CD4-positive, alpha-beta T cell (primary cell): ENCODE data around the gene KDM2A. TPM values are rescaled to one million over a fixed set of nuclear protein-coding genes. Genes with fewer than 3 reads are reported as not detected.
"Not testable (repeated sequence)": the region's sequence is repeated elsewhere in the genome, so short reads cannot be mapped to it uniquely, and the experiment has no call there.

ENCODE experiments used
- ATAC-seq: fragments of 200-7000 bp; cut with Tn5 transposase; one replicate; pipeline ENCODE4 v1.10.0; 2022; ENCODE audit warnings: mild to moderate bottlenecking; ENCODE audit not compliant: poor library complexity
- CTCF ChIA-PET: fragments of 350-600 bp; sonication (Branson Sonifier 250); formaldehyde crosslinking; loops from one replicate; lab custom pipeline; 2021; ENCODE audit warnings: antibody characterized with exemption, inconsistent platforms; lab: Charles Lee
- POLR2A ChIA-PET: fragments of 350-600 bp; sonication (Branson Sonifier 250); formaldehyde crosslinking; loops from one replicate; lab custom pipeline; 2021; ENCODE audit warnings: antibody characterized with exemption, inconsistent platforms; lab: Charles Lee
- DNase-seq, 14 experiments: peaks; one replicate each; pipeline ENCODE4 v3.0.0-alpha.2; 2013 to 2020; ENCODE audit warnings: mixed read lengths in 2 of 14
- H3K27ac ChIP-seq, 2 donors: one replicate each; pipeline versions ENCODE4 v1.5.1 to v1.7.0; 2013; ENCODE audit warnings: low read length in 2 of 2, low read depth in 1 of 2, mild to moderate bottlenecking in 1 of 2
- H3K27me3 ChIP-seq, 2 experiments: 1 replicate in 1 of 2; 2 replicates in 1 of 2; pipeline versions ENCODE4 v1.6.1 to v1.7.0; 2013; ENCODE audit warnings: low read length in 2 of 2, control low read depth in 1 of 2, mild to moderate bottlenecking in 1 of 2, moderate library complexity in 1 of 2; ENCODE audit not compliant: insufficient read depth in 2 of 2, control insufficient read depth in 1 of 2
- H3K36me3 ChIP-seq: one replicate; pipeline ENCODE4 v1.6.1; 2013; ENCODE audit warnings: low read length, control low read depth; ENCODE audit not compliant: insufficient read depth
- H3K4me1 ChIP-seq: one replicate; pipeline ENCODE4 v1.6.1; 2013; ENCODE audit warnings: low read length, control low read depth; ENCODE audit not compliant: insufficient read depth
- H3K4me3 ChIP-seq: one replicate; pipeline ENCODE4 v1.5.1; 2013; ENCODE audit warnings: mild to moderate bottlenecking, low read length, moderate library complexity
- H3K9me3 ChIP-seq, 2 experiments: 1 replicate in 1 of 2; 2 replicates in 1 of 2; pipeline versions ENCODE4 v1.6.1 to v1.7.0; 2013; ENCODE audit warnings: low read length in 2 of 2, mild to moderate bottlenecking in 2 of 2, control low read depth in 1 of 2, moderate library complexity in 1 of 2; ENCODE audit not compliant: control insufficient read depth in 1 of 2, insufficient read depth in 1 of 2
- H3K27ac Mint-ChIP-seq: one replicate; pipeline ENCODE4 v1.8.0; 2020; ENCODE audit warnings: mixed read lengths
- H3K27me3 Mint-ChIP-seq: one replicate; pipeline ENCODE4 v1.8.0; 2021; ENCODE audit warnings: mixed read lengths
- H3K36me3 Mint-ChIP-seq: one replicate; pipeline ENCODE4 v1.8.0; 2021; ENCODE audit warnings: low read depth, mixed read lengths
- H3K4me1 Mint-ChIP-seq: one replicate; pipeline ENCODE4 v1.8.0; 2021; ENCODE audit warnings: low read depth, mixed read lengths
- H3K4me3 Mint-ChIP-seq: one replicate; pipeline ENCODE4 v1.8.0; 2020; ENCODE audit warnings: mild to moderate bottlenecking, mixed read lengths
- H3K9me3 Mint-ChIP-seq: one replicate; pipeline ENCODE4 v1.8.0; 2020; ENCODE audit warnings: mixed read lengths
- intact Hi-C, 2 experiments: fragments of 100-400 bp; cut with DNase I in 1 of 2; cut with micrococcal nuclease in 1 of 2; formaldehyde crosslinking; loops; one replicate each; pipeline versions ENCODE4 v1.15.1 to v1.9.0; 2023 to 2025; cut with DNase I, micrococcal nuclease
- total RNA-seq, 174 experiments: library from RNA in 2 of 174; stranded (reverse) in 2 of 174; gene quantifications; one replicate each; pipeline ENCODE4 v1.2.3 and lab custom pipeline; 2021 to 2026
- TF ChIP-seq, protein P1 (sequence below): fragments of 200-600 bp; IDR thresholded peaks from one replicate; pipeline ENCODE4 v1.8.0; 2022; ENCODE audit warnings: antibody characterized with exemption, mild to moderate bottlenecking

KDM2A gene
- total RNA-seq, 2 experiments from 2014 or later = 410 to 412 TPM

- ChIA-PET POLR2A (no interaction called here), CTCF (interaction anchor here (1.2 to 1.6 kb wide), 2 partner anchors 62 to 63 kb away, joined by 3 read pairs; no protein-coding TSS in a partner anchor)
- DNase-seq (no peak), ATAC-seq (no peak)
- Histone ChIP-seq H3K27ac (no peak overlapping the region), H3K4me1 (peaks cover 20% of the 10 kb centered on the region), H3K9me3 (no peaks in the 10 kb centered on the region), H3K27me3 (no peaks in the 10 kb centered on the region), H3K4me3 (no peak overlapping the region), H3K36me3 (peaks cover 65% of the 10 kb centered on the region)
- intact Hi-C loops = no loop called here
- H3K4me1 Mint-ChIP-seq = peaks cover 44% of the 10 kb centered on the region
- no peak overlapping the region for H3K4me3 Mint-ChIP-seq
- H3K36me3 Mint-ChIP-seq = peaks cover 64% of the 10 kb centered on the region
- H3K9me3 Mint-ChIP-seq = no peaks in the 10 kb centered on the region
- TF ChIP-seq, protein P1, sequence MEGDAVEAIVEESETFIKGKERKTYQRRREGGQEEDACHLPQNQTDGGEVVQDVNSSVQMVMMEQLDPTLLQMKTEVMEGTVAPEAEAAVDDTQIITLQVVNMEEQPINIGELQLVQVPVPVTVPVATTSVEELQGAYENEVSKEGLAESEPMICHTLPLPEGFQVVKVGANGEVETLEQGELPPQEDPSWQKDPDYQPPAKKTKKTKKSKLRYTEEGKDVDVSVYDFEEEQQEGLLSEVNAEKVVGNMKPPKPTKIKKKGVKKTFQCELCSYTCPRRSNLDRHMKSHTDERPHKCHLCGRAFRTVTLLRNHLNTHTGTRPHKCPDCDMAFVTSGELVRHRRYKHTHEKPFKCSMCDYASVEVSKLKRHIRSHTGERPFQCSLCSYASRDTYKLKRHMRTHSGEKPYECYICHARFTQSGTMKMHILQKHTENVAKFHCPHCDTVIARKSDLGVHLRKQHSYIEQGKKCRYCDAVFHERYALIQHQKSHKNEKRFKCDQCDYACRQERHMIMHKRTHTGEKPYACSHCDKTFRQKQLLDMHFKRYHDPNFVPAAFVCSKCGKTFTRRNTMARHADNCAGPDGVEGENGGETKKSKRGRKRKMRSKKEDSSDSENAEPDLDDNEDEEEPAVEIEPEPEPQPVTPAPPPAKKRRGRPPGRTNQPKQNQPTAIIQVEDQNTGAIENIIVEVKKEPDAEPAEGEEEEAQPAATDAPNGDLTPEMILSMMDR = no peak
- H3K27ac Mint-ChIP-seq = peak overlapping the region; percentile 73
- H3K27me3 Mint-ChIP-seq = no peaks in the 10 kb centered on the region
Measured at GRCh38 chr11:67255864-67256263, 136.8 kb downstream of the KDM2A start.

GRCh38 chr11:67256477-67257135 is 137.5 kb downstream of the KDM2A start:
- TF ChIP-seq, protein P1 = no peak
- intact Hi-C loops = no loop called here
- Histone ChIP-seq H3K9me3 (no peaks in the 10 kb centered on the region), H3K27me3 (no peaks in the 10 kb centered on the region), H3K4me3 (no peak overlapping the region), H3K36me3 (peaks cover 58% of the 10 kb centered on the region), H3K4me1 (peaks cover 26% of the 10 kb centered on the region), H3K27ac (no peak overlapping the region)
- Mint-ChIP-seq H3K4me1 (peaks cover 42% of the 10 kb centered on the region), H3K27ac (peak overlapping the region; percentile 55), H3K4me3 (no peak overlapping the region), H3K27me3 (no peaks in the 10 kb centered on the region), H3K36me3 (peaks cover 56% of the 10 kb centered on the region), H3K9me3 (no peaks in the 10 kb centered on the region)
- no peak for DNase-seq
- ATAC-seq = no peak
- CTCF ChIA-PET = interaction anchor here (1.2 to 1.6 kb wide), 2 partner anchors 61 to 62 kb away, joined by 3 read pairs; no protein-coding TSS in a partner anchor
- POLR2A ChIA-PET = no interaction called here

DNA sequence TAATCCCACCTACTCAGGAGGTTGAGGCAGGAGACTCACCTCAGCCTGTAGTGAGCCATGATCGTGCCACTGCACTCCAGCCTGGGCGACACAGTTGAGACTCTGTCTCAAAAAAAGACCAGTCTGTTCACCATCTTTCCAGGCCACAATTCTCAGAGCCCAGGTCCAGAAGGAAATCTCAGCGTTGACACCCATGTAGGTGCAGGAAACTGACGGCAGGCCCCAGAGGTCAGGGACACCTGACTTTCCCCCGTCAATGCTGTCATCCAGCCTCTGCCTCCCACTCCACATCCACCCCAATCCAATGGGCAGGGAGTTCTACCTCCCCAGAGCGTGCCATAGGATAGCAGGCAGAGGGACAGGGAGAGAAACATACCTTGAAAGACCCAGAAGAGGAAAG is 141.3 kb downstream of the KDM2A start:
- ChIA-PET CTCF (no interaction called here), POLR2A (no interaction called here)
- peaks cover 20% of the 10 kb centered on the region for H3K36me3 ChIP-seq
- Mint-ChIP-seq H3K4me3 (no peak overlapping the region), H3K4me1 (peaks cover 45% of the 10 kb centered on the region), H3K27me3 (no peaks in the 10 kb centered on the region), H3K9me3 (no peaks in the 10 kb centered on the region), H3K36me3 (peaks cover 25% of the 10 kb centered on the region), H3K27ac (no peak overlapping the region)
- no peaks in the 10 kb centered on the region for H3K27me3 ChIP-seq
- no peak for ATAC-seq
- no peak overlapping the region for H3K27ac ChIP-seq
- intact Hi-C loops = no loop called here
- H3K9me3 ChIP-seq = no peaks in the 10 kb centered on the region
- peak in 1 of 14 experiments; percentile 0 for DNase-seq
- H3K4me3 ChIP-seq = no peak overlapping the region
- H3K4me1 ChIP-seq = peaks cover 30% of the 10 kb centered on the region
- TF ChIP-seq, protein P1 = no peak

DNA sequence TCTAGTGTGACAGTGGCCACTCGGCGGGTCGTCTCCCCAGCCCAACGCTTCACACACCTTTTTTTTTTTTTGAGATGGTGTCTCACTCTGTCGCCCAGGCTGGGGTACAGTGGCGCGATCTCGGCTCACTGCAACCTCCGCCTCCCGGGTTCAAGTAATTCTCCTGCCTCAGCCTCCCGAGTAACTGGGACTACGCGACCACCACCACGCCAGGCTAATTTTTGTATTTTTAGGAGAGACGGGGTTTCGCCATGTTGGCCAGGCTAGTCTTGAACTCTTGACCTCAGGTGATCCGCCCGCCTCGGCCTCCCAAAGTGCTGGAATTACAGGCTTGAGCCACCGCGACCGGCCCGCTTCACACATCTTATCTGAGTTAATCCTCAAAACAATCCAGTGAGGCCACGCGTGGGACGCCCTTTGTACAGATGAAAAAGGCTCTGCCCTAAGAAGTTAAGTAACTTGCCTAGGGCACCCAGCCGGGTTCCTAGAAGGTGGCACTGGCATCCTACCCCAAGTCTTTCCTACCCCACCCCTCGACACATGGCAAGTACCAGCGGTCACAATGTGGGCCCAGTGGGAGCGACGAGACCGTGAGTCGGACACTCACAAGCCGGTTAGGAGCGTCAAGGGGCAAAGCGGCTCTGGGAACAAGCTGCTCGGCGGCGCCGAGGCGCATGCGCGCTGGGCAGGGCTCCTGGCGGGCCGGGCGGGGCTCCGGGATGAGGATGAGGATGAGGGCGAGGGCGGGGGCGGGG is 142.0 kb downstream of the KDM2A start:
- intact Hi-C loops, H3K9me3 ChIP-seq, H3K27me3 Mint-ChIP-seq, H3K4me3 ChIP-seq, H3K9me3 Mint-ChIP-seq, H3K27me3 ChIP-seq, H3K27ac Mint-ChIP-seq, ATAC-seq, H3K27ac ChIP-seq: not testable (repeated sequence)
- Mint-ChIP-seq H3K36me3 (peaks cover 19% of the 10 kb centered on the region), H3K4me3 (peak overlapping the region; percentile 72), H3K4me1 (peaks cover 51% of the 10 kb centered on the region)
- DNase-seq = peak in 6 of 14 experiments; percentile 12 to 64 (median 49)
- Histone ChIP-seq H3K4me1 (peaks cover 36% of the 10 kb centered on the region), H3K36me3 (peaks cover 13% of the 10 kb centered on the region)
- POLR2A ChIA-PET = interaction anchor here (1.2 to 3.1 kb wide), 7 partner anchors 16 to 176 kb away, joined by 4 to 28 read pairs (median 8); partner anchors contain the start of genes ANKRD13D and PTPRCAP
- CTCF ChIA-PET = interaction anchor here (1.3 to 4.9 kb wide), 5 partner anchors 8 to 121 kb away, joined by 3 to 57 read pairs (median 6); no protein-coding TSS in a partner anchor
